ENCODE data around the gene NCAPH2. TPM values are rescaled to one million over a fixed set of nuclear protein-coding genes. Genes with fewer than 3 reads are reported as not detected.

NCAPH2 gene
- total and polyA plus RNA-seq, 2 of the 8 experiments (the other 6 are each of a cell fraction or from before 2014, with no cell fraction given), result 62.2 to 81.6 TPM

DNA sequence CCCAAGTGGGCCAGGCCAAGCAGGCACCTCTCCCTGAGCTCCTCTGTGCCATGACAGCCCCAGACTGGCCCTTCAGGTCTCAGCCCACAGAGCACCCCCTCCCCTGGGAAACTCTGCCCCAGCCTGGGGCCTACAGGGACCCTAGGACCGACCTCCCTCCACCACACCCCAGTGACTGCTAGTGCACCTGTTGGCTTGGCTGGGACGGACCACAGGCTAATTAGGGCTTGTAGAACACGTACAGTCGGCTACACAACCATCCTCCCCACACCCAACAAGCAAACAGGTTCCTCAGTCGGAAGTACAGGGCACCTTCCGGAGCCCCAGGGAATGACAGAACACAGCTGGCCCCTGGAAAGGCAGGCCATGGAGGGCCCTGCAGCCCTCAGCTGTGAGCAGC lies 37.5 kb upstream of the NCAPH2 start:
- H2AFZ ChIP-seq (ENCODE audit: low read length), result no peak overlapping the region
- H3K27me3 ChIP-seq (replicated peaks in 1 of 4; ENCODE audit: control insufficient read depth in 3 of 4, extremely low read depth in 1 of 4, insufficient read depth in 3 of 4, low read length in 3 of 4), result no peaks in the 10 kb centered on the region; a peak in 1 of 7 replicates
- H2BK120ac ChIP-seq (replicated peaks; ENCODE audit: low read depth, low read length), result no peak overlapping the region
- peaks cover 0 to 59% of the 10 kb centered on the region in 2 experiments; a peak in 3 of 4 replicates for H3K79me2 ChIP-seq (ENCODE audit: control insufficient read depth in 1 of 2, insufficient read depth in 2 of 2, low read length in 2 of 2)
- H3K23me2 ChIP-seq (ENCODE audit: low read depth, low read length), result peaks cover 8% of the 10 kb centered on the region; the same call in 1 of the 2 replicates
- peaks cover 0 to 24% (median 16%) of the 10 kb centered on the region in 4 experiments; a peak in 6 of 7 replicates for H3K4me1 ChIP-seq (replicated peaks in 1 of 4; ENCODE audit: control insufficient read depth in 3 of 4, insufficient read depth in 4 of 4, low read length in 3 of 4)
- H3K36me3 ChIP-seq (ENCODE audit: control insufficient read depth in 2 of 4, insufficient read depth in 4 of 4, low read length in 3 of 4), result peaks cover 10 to 20% (median 19%) of the 10 kb centered on the region in 4 experiments
- peak overlapping the region in 1 of 2 experiments; percentile 47; a peak in 1 of 4 replicates for H3K4me2 ChIP-seq (ENCODE audit: insufficient read depth in 1 of 2, low read depth in 2 of 2, low read length in 2 of 2)
- H2BK5ac ChIP-seq (ENCODE audit: low read depth, low read length), result peak overlapping the region; percentile 71; the same call in 1 of the 2 replicates
- TF ChIP-seq NANOG (IDR thresholded peaks at IDR 0.05; ENCODE audit: insufficient read depth, low read depth, low read length, poor library complexity, severe bottlenecking) (no peak), KDM1A (IDR thresholded peaks at IDR 0.05; ENCODE audit: borderline replicate concordance, low read length) (no peak), RFX5 (IDR thresholded peaks at IDR 0.05; ENCODE audit: borderline replicate concordance, low read depth, low read length) (no peak), ZNF274 (IDR thresholded peaks at IDR 0.05; ENCODE audit: borderline replicate concordance, extremely low read depth, low read length) (no peak), POU5F1 (IDR thresholded peaks at IDR 0.05; ENCODE audit: low read depth, low read length) (no peak)
- no peak overlapping the region for H2AK5ac ChIP-seq (ENCODE audit: low read depth, low read length)
- H4K5ac ChIP-seq (ENCODE audit: insufficient read length, low read depth, low read length), result no peak overlapping the region
- no peak overlapping the region for H4K91ac ChIP-seq (replicated peaks; ENCODE audit: insufficient read length, low read length)
- H3K27ac ChIP-seq (ENCODE audit: low read depth, low read length), result no peak overlapping the region; the same call in 1 of the 2 replicates
- ChIA-PET CTCF (ENCODE audit: partially characterized antibody) (interaction anchor here (0.5 to 9.1 kb wide), 11 partner anchors 10 to 220 kb away, joined by 3 to 60 read pairs (median 4); partner anchors contain the start of gene HDAC10), POLR2A (ENCODE audit: partially characterized antibody) (interaction anchor here (0.7 to 2.8 kb wide), 8 partner anchors 10 to 163 kb away, joined by 3 to 7 read pairs (median 4); partner anchors contain the start of genes LMF2 and PLXNB2)
- H3K9me3 ChIP-seq (ENCODE audit: insufficient read depth in 2 of 2, low read depth in 1 of 2, low read length in 1 of 2), result no peaks in the 10 kb centered on the region
- H3K23ac ChIP-seq (ENCODE audit: insufficient read length), result no peak overlapping the region
- H2BK12ac ChIP-seq (ENCODE audit: low read depth, low read length), result no peak overlapping the region
- no peak overlapping the region for H2BK20ac ChIP-seq (ENCODE audit: low read length)
- H4K20me1 ChIP-seq (replicated peaks in 1 of 2; ENCODE audit: control insufficient read depth in 1 of 2, insufficient read depth in 2 of 2, low read length in 2 of 2), result peaks cover 41 to 62% of the 10 kb centered on the region in 2 experiments
- no peak overlapping the region for H3K14ac ChIP-seq (ENCODE audit: insufficient read length)
- H3K4ac ChIP-seq (replicated peaks; ENCODE audit: insufficient read length, low read depth, low read length), result peak overlapping the region; percentile 49
- no peak for DNase-seq (ENCODE audit: low read depth in 1 of 2, low spot score in 2 of 2)
- no peak overlapping the region for H3K56ac ChIP-seq (replicated peaks; ENCODE audit: insufficient read length, low read depth, low read length)
- H4K8ac ChIP-seq (ENCODE audit: extremely low read depth, insufficient read depth, low read length), result no peak overlapping the region
- H3K9ac ChIP-seq (replicated peaks in 1 of 4; ENCODE audit: extremely low read depth in 1 of 4, low read depth in 3 of 4, low read length in 3 of 4), result no peak overlapping the region
- H3K79me1 ChIP-seq (ENCODE audit: low read depth, low read length), result peaks cover 34% of the 10 kb centered on the region
- no peak overlapping the region for H3K4me3 ChIP-seq (ENCODE audit: extremely low read depth in 1 of 4, insufficient read depth in 2 of 4, low read depth in 3 of 4, low read length in 4 of 4)
- H2BK15ac ChIP-seq (ENCODE audit: low read length), result 0 out of 2 replicates have a peak overlapping the region, but pooled peaks have one; percentile 72
- 87% methylated on average over 6 of the region's 6 CpGs; no CpG with 5 or more reads in 1 of the 2 experiments for WGBS, 2 experiments (ENCODE audit: extremely low coverage in 1 of 2, insufficient coverage in 1 of 2, insufficient read length in 1 of 2, insufficient replicate concordance in 2 of 2, low coverage in 1 of 2, low lambda C conversion rate in 2 of 2, missing lambda C conversion rate in 1 of 2)
- FAIRE-seq, result no peak
- no peak overlapping the region for H3K18ac ChIP-seq (ENCODE audit: extremely low read depth, low read length)

Measured in H1 (cell line).